Measurements from ENCODE around the gene GLI3.

- TF ChIP-seq CTCF (conservative IDR thresholded peaks at IDR 0.05; ENCODE audit: low read depth, low read length) (no peak), POLR2A (IDR thresholded peaks at IDR 0.05; ENCODE audit: low read depth, low read length) (no peak), CHD1 (IDR thresholded peaks at IDR 0.05; ENCODE audit: low read depth, low read length) (no peak), RFX5 (IDR thresholded peaks at IDR 0.05; ENCODE audit: low read depth, low read length) (no peak), FOS (IDR thresholded peaks at IDR 0.05; ENCODE audit: low read depth, low read length) (no peak), ELK1 (IDR thresholded peaks at IDR 0.05; ENCODE audit: borderline replicate concordance, low read depth, low read length) (no peak), NFE2L2 (IDR thresholded peaks at IDR 0.05; ENCODE audit: low read depth, low read length) (no peak), SMC3 (IDR thresholded peaks at IDR 0.05; ENCODE audit: low read depth, low read length) (no peak), RAD21 (IDR thresholded peaks at IDR 0.05; ENCODE audit: low read length) (no peak), RCOR1 (IDR thresholded peaks at IDR 0.05; ENCODE audit: insufficient replicate concordance, low read length) (no peak), CEBPB (IDR thresholded peaks at IDR 0.05; ENCODE audit: low read depth, low read length) (no peak), MXI1 (IDR thresholded peaks at IDR 0.05; ENCODE audit: borderline replicate concordance, low read depth, low read length) (no peak), USF2 (IDR thresholded peaks at IDR 0.05; ENCODE audit: low read depth, low read length) (no peak)
Observed at GRCh38 chr7:41948503-41948902, 288.5 kb downstream of the GLI3 start.

All from IMR-90 (cell line).